IMR-90 (cell line): ENCODE results near the gene KCNQ5.

ENCODE experiments used
- BHLHE40 ChIP-seq: fragments of 150-350 bp; IDR thresholded peaks from 2 replicates; pipeline ENCODE4 v1.6.1; 2016; ENCODE audit warnings: mild to moderate bottlenecking, low read depth, low read length
- CEBPB ChIP-seq: IDR thresholded peaks from 2 replicates; pipeline ENCODE4 v1.6.1; 2012; ENCODE audit warnings: low read depth, low read length, improper control_type of control experiment
- CHD1 ChIP-seq: IDR thresholded peaks from 2 replicates; pipeline ENCODE4 v1.6.1; 2012; ENCODE audit warnings: low read depth, low read length, improper control_type of control experiment
- FOS ChIP-seq: fragments of 150-350 bp; IDR thresholded peaks from 2 replicates; pipeline ENCODE4 v1.6.1; 2016; ENCODE audit warnings: low read depth, low read length
- MAFK ChIP-seq: IDR thresholded peaks from 2 replicates; pipeline ENCODE4 v1.6.1; 2012; ENCODE audit warnings: low read depth, low read length, improper control_type of control experiment
- MAZ ChIP-seq: IDR thresholded peaks from 2 replicates; pipeline ENCODE4 v1.6.1; 2012; ENCODE audit warnings: low read depth, mild to moderate bottlenecking, low read length, improper control_type of control experiment, moderate library complexity, borderline replicate concordance
- MXI1 ChIP-seq: IDR thresholded peaks from 2 replicates; pipeline ENCODE4 v1.6.1; 2012; ENCODE audit warnings: low read depth, mild to moderate bottlenecking, low read length, moderate library complexity, borderline replicate concordance
- POLR2A ChIP-seq: IDR thresholded peaks from 2 replicates; pipeline ENCODE4 v1.6.1; 2012; ENCODE audit warnings: mild to moderate bottlenecking, low read depth, low read length
- RAD21 ChIP-seq: IDR thresholded peaks from 2 replicates; pipeline ENCODE4 v1.6.1; 2012; ENCODE audit warnings: low read length, improper control_type of control experiment
- RCOR1 ChIP-seq: IDR thresholded peaks from 2 replicates; pipeline ENCODE4 v1.6.1; 2012; ENCODE audit warnings: mild to moderate bottlenecking, low read length, improper control_type of control experiment; ENCODE audit not compliant: insufficient replicate concordance
- RFX5 ChIP-seq: IDR thresholded peaks from 2 replicates; pipeline ENCODE4 v1.8.0; 2012; ENCODE audit warnings: low read depth, mild to moderate bottlenecking, low read length, moderate library complexity
- TF ChIP-seq, protein P1 (sequence below): conservative IDR thresholded peaks from 2 replicates; pipeline ENCODE4 v1.5.1; 2012; ENCODE audit warnings: mild to moderate bottlenecking, low read depth, low read length, improper control_type of control experiment
- TF ChIP-seq, protein P2 (sequence below): fragments of 150-350 bp; IDR thresholded peaks from 2 replicates; pipeline ENCODE4 v1.6.1; 2017; ENCODE audit warnings: mild to moderate bottlenecking, antibody characterized with exemption, low read length, low read depth
- TF ChIP-seq, protein P3 (sequence below): fragments of 150-350 bp; IDR thresholded peaks from 2 replicates; pipeline ENCODE4 v1.6.1; 2016; ENCODE audit warnings: low read depth, mild to moderate bottlenecking, low read length, moderate library complexity, borderline replicate concordance

GRCh38 chr6:73182021-73182607 is 560.2 kb downstream of the KCNQ5 start:
- TF ChIP-seq, protein P1, sequence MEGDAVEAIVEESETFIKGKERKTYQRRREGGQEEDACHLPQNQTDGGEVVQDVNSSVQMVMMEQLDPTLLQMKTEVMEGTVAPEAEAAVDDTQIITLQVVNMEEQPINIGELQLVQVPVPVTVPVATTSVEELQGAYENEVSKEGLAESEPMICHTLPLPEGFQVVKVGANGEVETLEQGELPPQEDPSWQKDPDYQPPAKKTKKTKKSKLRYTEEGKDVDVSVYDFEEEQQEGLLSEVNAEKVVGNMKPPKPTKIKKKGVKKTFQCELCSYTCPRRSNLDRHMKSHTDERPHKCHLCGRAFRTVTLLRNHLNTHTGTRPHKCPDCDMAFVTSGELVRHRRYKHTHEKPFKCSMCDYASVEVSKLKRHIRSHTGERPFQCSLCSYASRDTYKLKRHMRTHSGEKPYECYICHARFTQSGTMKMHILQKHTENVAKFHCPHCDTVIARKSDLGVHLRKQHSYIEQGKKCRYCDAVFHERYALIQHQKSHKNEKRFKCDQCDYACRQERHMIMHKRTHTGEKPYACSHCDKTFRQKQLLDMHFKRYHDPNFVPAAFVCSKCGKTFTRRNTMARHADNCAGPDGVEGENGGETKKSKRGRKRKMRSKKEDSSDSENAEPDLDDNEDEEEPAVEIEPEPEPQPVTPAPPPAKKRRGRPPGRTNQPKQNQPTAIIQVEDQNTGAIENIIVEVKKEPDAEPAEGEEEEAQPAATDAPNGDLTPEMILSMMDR, result no peak
- TF ChIP-seq RAD21 (no peak), BHLHE40 (no peak), MXI1 (no peak), POLR2A (no peak), RCOR1 (no peak), FOS (no peak), CHD1 (no peak), MAZ (no peak), RFX5 (no peak), MAFK (no peak), CEBPB (no peak)
- TF ChIP-seq, protein P2, sequence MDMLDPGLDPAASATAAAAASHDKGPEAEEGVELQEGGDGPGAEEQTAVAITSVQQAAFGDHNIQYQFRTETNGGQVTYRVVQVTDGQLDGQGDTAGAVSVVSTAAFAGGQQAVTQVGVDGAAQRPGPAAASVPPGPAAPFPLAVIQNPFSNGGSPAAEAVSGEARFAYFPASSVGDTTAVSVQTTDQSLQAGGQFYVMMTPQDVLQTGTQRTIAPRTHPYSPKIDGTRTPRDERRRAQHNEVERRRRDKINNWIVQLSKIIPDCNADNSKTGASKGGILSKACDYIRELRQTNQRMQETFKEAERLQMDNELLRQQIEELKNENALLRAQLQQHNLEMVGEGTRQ, result no peak
- TF ChIP-seq, protein P3, sequence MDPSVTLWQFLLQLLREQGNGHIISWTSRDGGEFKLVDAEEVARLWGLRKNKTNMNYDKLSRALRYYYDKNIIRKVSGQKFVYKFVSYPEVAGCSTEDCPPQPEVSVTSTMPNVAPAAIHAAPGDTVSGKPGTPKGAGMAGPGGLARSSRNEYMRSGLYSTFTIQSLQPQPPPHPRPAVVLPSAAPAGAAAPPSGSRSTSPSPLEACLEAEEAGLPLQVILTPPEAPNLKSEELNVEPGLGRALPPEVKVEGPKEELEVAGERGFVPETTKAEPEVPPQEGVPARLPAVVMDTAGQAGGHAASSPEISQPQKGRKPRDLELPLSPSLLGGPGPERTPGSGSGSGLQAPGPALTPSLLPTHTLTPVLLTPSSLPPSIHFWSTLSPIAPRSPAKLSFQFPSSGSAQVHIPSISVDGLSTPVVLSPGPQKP, result no peak
